Sigmoid colon (tissue), 3 donors: ENCODE data around the gene LIMK2.

ENCODE experiments used
- CTCF ChIP-seq, 4 experiments: fragments of 450-650 bp in 3 of 4; fragments of 200-600 bp in 1 of 4; IDR thresholded peaks; one replicate each; pipeline ENCODE4 v1.5.1; 2016 to 2019; ENCODE audit warnings: antibody characterized with exemption in 4 of 4, mild to moderate bottlenecking in 3 of 4, moderate library complexity in 2 of 4
- POLR2A ChIP-seq, 2 donors: fragments of 450-650 bp; IDR thresholded peaks; one replicate each; pipeline ENCODE4 v1.6.1; 2016; ENCODE audit warnings: antibody characterized with exemption in 2 of 2, mild to moderate bottlenecking in 2 of 2, moderate library complexity in 2 of 2

- TF ChIP-seq CTCF (IDR thresholded peaks at IDR 0.05), result no peak
- TF ChIP-seq POLR2A (IDR thresholded peaks at IDR 0.05), result no peak
Observed at GRCh38 chr22:31222736-31223135, 10.6 kb downstream of the LIMK2 start.
